Measurements from ENCODE around the gene ANXA2R. TPM values are rescaled to one million over a fixed set of nuclear protein-coding genes. Genes with fewer than 3 reads are reported as not detected.
"Not testable (repeated sequence)": the region's sequence is repeated elsewhere in the genome, so short reads cannot be mapped to it uniquely, and the experiment has no call there.

The ANXA2R gene
- total RNA-seq = 0.94 TPM
- long read RNA-seq = 0 reads

- intact Hi-C loops (cut with DNase I) = loop anchor here (5.0 kb wide), 2 partner anchors 33 to 48 kb away; no protein-coding TSS in a partner anchor
- DNase-seq = peak; percentile 90
- peak; percentile 64 for ATAC-seq (ENCODE audit: poor library complexity)
Observed at GRCh38 chr5:43040287-43041098, at the start of gene ANXA2R. ANXA2R (minus strand) TSS chr5:43040319; CDS start chr5:43040046, 273 bp downstream.

- ATAC-seq (ENCODE audit: poor library complexity); intact Hi-C loops (cut with DNase I): not testable (repeated sequence)
Observed at GRCh38 chr5:43086118-43086908, 46.2 kb upstream of the ANXA2R start.

GRCh38 chr5:43085453-43085852 is 45.3 kb upstream of the ANXA2R start:
- DNase-seq (no peak), ATAC-seq (ENCODE audit: poor library complexity) (no peak)
- intact Hi-C loops (cut with DNase I) = no loop called here

More at GRCh38 chr5:43086118-43086908, 46.2 kb upstream of the ANXA2R start:
- DNase-seq = not testable (repeated sequence)

- intact Hi-C loops (cut with DNase I); ATAC-seq (ENCODE audit: poor library complexity); DNase-seq: not testable (repeated sequence)
Observed at GRCh38 chr5:43084468-43084867, 44.3 kb upstream of the ANXA2R start.

GRCh38 chr5:43081345-43081744 is 41.2 kb upstream of the ANXA2R start:
- ATAC-seq (ENCODE audit: poor library complexity); intact Hi-C loops (cut with DNase I); DNase-seq: not testable (repeated sequence)

GRCh38 chr5:43078956-43079355 is 38.8 kb upstream of the ANXA2R start:
- DNase-seq (no peak), ATAC-seq (ENCODE audit: poor library complexity) (no peak)
- intact Hi-C loops (cut with DNase I) = no loop called here

- ATAC-seq (ENCODE audit: poor library complexity); intact Hi-C loops (cut with DNase I); DNase-seq: not testable (repeated sequence)
Observed at GRCh38 chr5:43077446-43078191, 37.5 kb upstream of the ANXA2R start.

GRCh38 chr5:43075319-43076293 is 35.5 kb upstream of the ANXA2R start:
- intact Hi-C loops (cut with DNase I) = no loop called here
- ATAC-seq (ENCODE audit: poor library complexity) (peak; percentile 49), DNase-seq (peak; percentile 63)

GRCh38 chr5:43074987-43075318 is 34.8 kb upstream of the ANXA2R start:
- DNase-seq (no peak), ATAC-seq (ENCODE audit: poor library complexity) (no peak)
- intact Hi-C loops (cut with DNase I) = no loop called here

GRCh38 chr5:43073597-43074546 is 33.8 kb upstream of the ANXA2R start:
- intact Hi-C loops (cut with DNase I) = no loop called here
- no peak for ATAC-seq (ENCODE audit: poor library complexity)
- no peak for DNase-seq

- intact Hi-C loops (cut with DNase I); DNase-seq; ATAC-seq (ENCODE audit: poor library complexity): not testable (repeated sequence)
Observed at GRCh38 chr5:43069401-43069720, 29.2 kb upstream of the ANXA2R start.

- no peak for DNase-seq
- no peak for ATAC-seq (ENCODE audit: poor library complexity)
- intact Hi-C loops (cut with DNase I) = no loop called here
Observed at GRCh38 chr5:43068037-43068436, 27.9 kb upstream of the ANXA2R start.

GRCh38 chr5:43066799-43067741 is 27.0 kb upstream of the ANXA2R start:
- DNase-seq (peak; percentile 91), ATAC-seq (ENCODE audit: poor library complexity) (peak; percentile 80)
- intact Hi-C loops (cut with DNase I) = no loop called here

GRCh38 chr5:43065948-43066798 is 26.1 kb upstream of the ANXA2R start:
- intact Hi-C loops (cut with DNase I) = no loop called here
- peak; percentile 87 for DNase-seq
- peak; percentile 73 for ATAC-seq (ENCODE audit: poor library complexity)

- intact Hi-C loops (cut with DNase I) = no loop called here
- DNase-seq = no peak
- no peak for ATAC-seq (ENCODE audit: poor library complexity)
Observed at GRCh38 chr5:43065387-43065947, 25.3 kb upstream of the ANXA2R start.

All from Right ventricle myocardium superior (tissue), 1 donor.